ENCODE measurements around the gene PRRT1B. TPM values are rescaled to one million over a fixed set of nuclear protein-coding genes. Genes with fewer than 3 reads are reported as not detected.
"Not testable (repeated sequence)": the region's sequence is repeated elsewhere in the genome, so short reads cannot be mapped to it uniquely, and the experiment has no call there.

PRRT1B gene
- polyA plus RNA-seq, 4 donors = 0.12 to 4.0 (median 0.89) TPM; not detected in 1

GRCh38 chr9:131503626-131504465, 41.5 kb upstream of the PRRT1B start:
- Histone ChIP-seq H3K4me3 (ENCODE audit: low read depth in 1 of 3, low read length in 3 of 3) (peak overlapping the region; percentile 72 to 82 (median 81)), H3K9me3 (ENCODE audit: control insufficient read depth in 2 of 2, insufficient read depth in 1 of 2, low read depth in 1 of 2, low read length in 1 of 2) (no peaks in the 10 kb centered on the region), H3K4me1 (ENCODE audit: control insufficient read depth in 3 of 3, insufficient read depth in 2 of 3, low read depth in 1 of 3, low read length in 2 of 3) (peaks cover 0 to 14% (median 9%) of the 10 kb centered on the region in 3 donors), H3K27me3 (ENCODE audit: control insufficient read depth in 3 of 3, insufficient read depth in 3 of 3, low read length in 3 of 3) (no peaks in the 10 kb centered on the region), H3K27ac (ENCODE audit: low read depth in 1 of 3, low read length in 2 of 3) (no peak overlapping the region), H3K36me3 (ENCODE audit: control insufficient read depth in 3 of 3, insufficient read depth in 2 of 3, low read depth in 1 of 3, low read length in 3 of 3) (peaks cover 0 to 24% (median 3%) of the 10 kb centered on the region in 3 donors)
- DNase-seq (peak; percentile 43 to 48), FAIRE-seq (no peak)
- WGBS, 3 donors = 5 to 20% (median 9%) methylated on average over 30 to 32 of the region's 32 CpGs

GRCh38 chr9:131505012-131505411, 40.3 kb upstream of the PRRT1B start:
- Histone ChIP-seq H3K9me3 (ENCODE audit: control insufficient read depth in 2 of 2, insufficient read depth in 1 of 2, low read depth in 1 of 2, low read length in 1 of 2) (no peaks in the 10 kb centered on the region), H3K27ac (ENCODE audit: low read depth in 1 of 3, low read length in 2 of 3) (no peak overlapping the region), H3K36me3 (ENCODE audit: control insufficient read depth in 3 of 3, insufficient read depth in 2 of 3, low read depth in 1 of 3, low read length in 3 of 3) (peaks cover 0 to 26% (median 1%) of the 10 kb centered on the region in 3 donors), H3K4me1 (ENCODE audit: control insufficient read depth in 3 of 3, insufficient read depth in 2 of 3, low read depth in 1 of 3, low read length in 2 of 3) (peaks cover 0 to 14% (median 9%) of the 10 kb centered on the region in 3 donors), H3K27me3 (ENCODE audit: control insufficient read depth in 3 of 3, insufficient read depth in 3 of 3, low read length in 3 of 3) (no peaks in the 10 kb centered on the region), H3K4me3 (ENCODE audit: low read depth in 1 of 3, low read length in 3 of 3) (no peak overlapping the region)
- 89 to 91% (median 91%) methylated on average over 8 of the region's 8 CpGs for whole genome bisulfite sequencing, 3 donors
- DNase-seq (no peak), FAIRE-seq (no peak)

GRCh38 chr9:131511416-131511815, 33.9 kb upstream of the PRRT1B start:
- FAIRE-seq (no peak), DNase-seq (no peak)
- H3K27me3 ChIP-seq (ENCODE audit: control insufficient read depth in 3 of 3, insufficient read depth in 3 of 3, low read length in 3 of 3) = no peaks in the 10 kb centered on the region
- H3K4me1 ChIP-seq (ENCODE audit: control insufficient read depth in 3 of 3, insufficient read depth in 2 of 3, low read depth in 1 of 3, low read length in 2 of 3) = no peaks in the 10 kb centered on the region
- H3K4me3 ChIP-seq (ENCODE audit: low read depth in 1 of 3, low read length in 3 of 3) = no peak overlapping the region
- 57 to 70% (median 58%) methylated on average over 7 of the region's 7 CpGs for WGBS, 3 donors
- peaks cover 0 to 4% of the 10 kb centered on the region in 2 donors for H3K9me3 ChIP-seq (ENCODE audit: control insufficient read depth in 2 of 2, insufficient read depth in 1 of 2, low read depth in 1 of 2, low read length in 1 of 2)
- peaks cover 0 to 79% (median 9%) of the 10 kb centered on the region in 3 donors for H3K36me3 ChIP-seq (ENCODE audit: control insufficient read depth in 3 of 3, insufficient read depth in 2 of 3, low read depth in 1 of 3, low read length in 3 of 3)
- H3K27ac ChIP-seq (ENCODE audit: low read depth in 1 of 3, low read length in 2 of 3) = no peak overlapping the region

GRCh38 chr9:131511880-131512279, 33.4 kb upstream of the PRRT1B start:
- Histone ChIP-seq H3K4me1 (ENCODE audit: control insufficient read depth in 3 of 3, insufficient read depth in 2 of 3, low read depth in 1 of 3, low read length in 2 of 3) (no peaks in the 10 kb centered on the region), H3K36me3 (ENCODE audit: control insufficient read depth in 3 of 3, insufficient read depth in 2 of 3, low read depth in 1 of 3, low read length in 3 of 3) (peaks cover 0 to 84% (median 13%) of the 10 kb centered on the region in 3 donors), H3K4me3 (ENCODE audit: low read depth in 1 of 3, low read length in 3 of 3) (no peak overlapping the region), H3K27me3 (ENCODE audit: control insufficient read depth in 3 of 3, insufficient read depth in 3 of 3, low read length in 3 of 3) (no peaks in the 10 kb centered on the region), H3K27ac (ENCODE audit: low read depth in 1 of 3, low read length in 2 of 3) (no peak overlapping the region), H3K9me3 (ENCODE audit: control insufficient read depth in 2 of 2, insufficient read depth in 1 of 2, low read depth in 1 of 2, low read length in 1 of 2) (peaks cover 0 to 6% of the 10 kb centered on the region in 2 donors)
- FAIRE-seq = no peak
- DNase-seq = no peak
- 97 to 98% (median 97%) methylated on average over 6 of the region's 6 CpGs for WGBS, 3 donors

- Histone ChIP-seq H3K27me3 (ENCODE audit: control insufficient read depth in 3 of 3, insufficient read depth in 3 of 3, low read length in 3 of 3) (no peaks in the 10 kb centered on the region), H3K4me3 (ENCODE audit: low read depth in 1 of 3, low read length in 3 of 3) (no peak overlapping the region), H3K36me3 (ENCODE audit: control insufficient read depth in 3 of 3, insufficient read depth in 2 of 3, low read depth in 1 of 3, low read length in 3 of 3) (peaks cover 0 to 90% (median 13%) of the 10 kb centered on the region in 3 donors), H3K4me1 (ENCODE audit: control insufficient read depth in 3 of 3, insufficient read depth in 2 of 3, low read depth in 1 of 3, low read length in 2 of 3) (no peaks in the 10 kb centered on the region), H3K9me3 (ENCODE audit: control insufficient read depth in 2 of 2, insufficient read depth in 1 of 2, low read depth in 1 of 2, low read length in 1 of 2) (peaks cover 0 to 6% of the 10 kb centered on the region in 2 donors), H3K27ac (ENCODE audit: low read depth in 1 of 3, low read length in 2 of 3) (no peak overlapping the region)
- FAIRE-seq (no peak), DNase-seq (no peak)
- 85 to 91% (median 85%) methylated on average over 15 of the region's 15 CpGs for WGBS, 3 donors
Measured at GRCh38 chr9:131513177-131513576, 32.1 kb upstream of the PRRT1B start.

- not testable (repeated sequence) for H3K9me3 ChIP-seq (ENCODE audit: control insufficient read depth in 2 of 2, insufficient read depth in 1 of 2, low read depth in 1 of 2, low read length in 1 of 2); FAIRE-seq
- 73 to 91% (median 86%) methylated on average over 10 to 12 of the region's 12 CpGs for WGBS, 3 donors
Measured at GRCh38 chr9:131515559-131516031, 29.7 kb upstream of the PRRT1B start.

GRCh38 chr9:131516100-131516499, 29.2 kb upstream of the PRRT1B start:
- Histone ChIP-seq H3K27ac (ENCODE audit: low read depth in 1 of 3, low read length in 2 of 3) (no peak overlapping the region), H3K9me3 (ENCODE audit: control insufficient read depth in 2 of 2, insufficient read depth in 1 of 2, low read depth in 1 of 2, low read length in 1 of 2) (peaks cover 0 to 6% of the 10 kb centered on the region in 2 donors), H3K27me3 (ENCODE audit: control insufficient read depth in 3 of 3, insufficient read depth in 3 of 3, low read length in 3 of 3) (no peaks in the 10 kb centered on the region), H3K36me3 (ENCODE audit: control insufficient read depth in 3 of 3, insufficient read depth in 2 of 3, low read depth in 1 of 3, low read length in 3 of 3) (peaks cover 5 to 97% (median 20%) of the 10 kb centered on the region in 3 donors), H3K4me1 (ENCODE audit: control insufficient read depth in 3 of 3, insufficient read depth in 2 of 3, low read depth in 1 of 3, low read length in 2 of 3) (no peaks in the 10 kb centered on the region), H3K4me3 (ENCODE audit: low read depth in 1 of 3, low read length in 3 of 3) (no peak overlapping the region)
- WGBS, 3 donors = 86 to 90% (median 86%) methylated on average over 13 to 15 of the region's 15 CpGs
- FAIRE-seq (no peak), DNase-seq (no peak)

More at GRCh38 chr9:131515559-131516031, 29.7 kb upstream of the PRRT1B start:
- DNase-seq; H3K27ac ChIP-seq (ENCODE audit: low read depth in 1 of 3, low read length in 2 of 3); H3K4me1 ChIP-seq (ENCODE audit: control insufficient read depth in 3 of 3, insufficient read depth in 2 of 3, low read depth in 1 of 3, low read length in 2 of 3); H3K27me3 ChIP-seq (ENCODE audit: control insufficient read depth in 3 of 3, insufficient read depth in 3 of 3, low read length in 3 of 3); H3K4me3 ChIP-seq (ENCODE audit: low read depth in 1 of 3, low read length in 3 of 3): not testable (repeated sequence)
- H3K36me3 ChIP-seq (ENCODE audit: control insufficient read depth in 3 of 3, insufficient read depth in 2 of 3, low read depth in 1 of 3, low read length in 3 of 3) = peaks cover 5 to 98% (median 20%) of the 10 kb centered on the region in 3 donors

- FAIRE-seq (no peak), DNase-seq (no peak)
- peaks cover 0 to 6% of the 10 kb centered on the region in 2 donors for H3K9me3 ChIP-seq (ENCODE audit: control insufficient read depth in 2 of 2, insufficient read depth in 1 of 2, low read depth in 1 of 2, low read length in 1 of 2)
- no peaks in the 10 kb centered on the region for H3K4me1 ChIP-seq (ENCODE audit: control insufficient read depth in 3 of 3, insufficient read depth in 2 of 3, low read depth in 1 of 3, low read length in 2 of 3)
- no peak overlapping the region for H3K27ac ChIP-seq (ENCODE audit: low read depth in 1 of 3, low read length in 2 of 3)
- WGBS, 3 donors = 94 to 97% (median 95%) methylated on average over 9 of the region's 9 CpGs
- peaks cover 5 to 97% (median 18%) of the 10 kb centered on the region in 3 donors for H3K36me3 ChIP-seq (ENCODE audit: control insufficient read depth in 3 of 3, insufficient read depth in 2 of 3, low read depth in 1 of 3, low read length in 3 of 3)
- H3K27me3 ChIP-seq (ENCODE audit: control insufficient read depth in 3 of 3, insufficient read depth in 3 of 3, low read length in 3 of 3) = no peaks in the 10 kb centered on the region
- no peak overlapping the region for H3K4me3 ChIP-seq (ENCODE audit: low read depth in 1 of 3, low read length in 3 of 3)
Measured at GRCh38 chr9:131516930-131517329, 28.4 kb upstream of the PRRT1B start.
